ENCODE data around the gene CROT.
"Not testable (repeated sequence)": the region's sequence is repeated elsewhere in the genome, so short reads cannot be mapped to it uniquely, and the experiment has no call there.

CROT gene

GRCh38 chr7:87345166-87345927 is at the start of gene CROT:
Gene CROT, plus strand, starts transcription at chr7:87345664. Its CDS starts 3,405 bp downstream, at chr7:87349069.
- peak; percentile 76 to 87 for DNase-seq (ENCODE audit: low read depth in 2 of 2)

GRCh38 chr7:87300756-87301155 is 44.7 kb upstream of the CROT start:
- DNase-seq (ENCODE audit: low read depth in 2 of 2), result no peak

DNA sequence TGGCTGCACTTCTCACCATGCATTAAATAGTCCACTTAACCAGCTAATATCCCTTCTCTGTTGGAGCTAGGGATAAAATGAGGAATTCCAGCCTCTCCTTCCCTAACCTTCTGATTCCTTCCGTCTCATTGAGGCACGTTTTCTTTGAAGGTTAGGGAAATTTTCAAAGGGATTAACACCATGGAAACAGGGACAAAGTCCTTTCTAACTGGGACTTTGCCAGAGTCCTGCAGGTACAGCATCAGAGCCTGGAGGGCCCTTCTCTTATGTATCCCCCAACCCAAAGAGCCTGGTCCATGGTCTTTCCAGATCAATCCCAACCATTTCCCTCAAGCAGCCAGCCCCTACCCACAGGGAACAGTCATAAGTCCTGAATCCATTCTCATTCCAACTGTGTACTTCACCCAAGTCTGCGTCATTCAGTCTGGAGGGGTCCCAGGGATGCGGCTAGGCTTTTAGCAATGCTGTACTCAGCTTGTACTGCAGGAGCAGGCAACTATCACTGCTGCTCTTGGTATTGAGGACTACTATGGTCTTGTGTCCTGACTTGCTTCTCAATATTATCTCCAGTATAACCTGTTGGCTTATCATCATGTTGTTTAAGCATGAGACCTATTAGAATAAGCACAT is 34.6 kb upstream of the CROT start:
- DNase-seq (ENCODE audit: low read depth in 2 of 2), result no peak

GRCh38 chr7:87312215-87312865 is 33.1 kb upstream of the CROT start:
- DNase-seq (ENCODE audit: low read depth in 2 of 2), result peak; percentile 20 to 27

DNA sequence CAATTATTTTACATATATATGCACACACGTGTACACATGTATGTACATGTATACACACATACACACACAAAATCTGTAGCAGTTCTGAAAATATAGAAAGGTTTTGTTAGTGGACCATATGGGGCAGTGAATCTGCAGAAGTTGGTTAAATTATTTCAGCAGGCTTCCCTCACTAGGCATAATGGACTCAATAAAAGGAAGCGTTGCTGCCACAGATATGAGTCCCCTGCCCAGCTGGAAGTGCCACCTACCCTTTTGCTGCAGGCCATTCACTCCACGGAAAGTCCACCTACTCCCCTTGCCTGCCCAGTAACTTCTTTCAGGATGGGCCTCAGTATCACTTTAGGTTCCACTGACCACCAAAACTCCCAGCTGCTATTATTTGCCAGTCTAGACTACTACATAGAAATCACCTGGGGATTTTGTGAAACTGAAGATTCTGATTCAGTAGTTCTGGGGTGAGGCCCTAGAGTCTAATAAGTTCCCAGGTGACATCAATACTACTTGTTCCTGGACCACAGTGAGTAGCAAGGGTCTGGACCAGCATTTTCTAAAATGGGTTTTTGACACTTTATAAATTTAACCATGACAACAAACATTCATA is 29.3 kb upstream of the CROT start:
- DNase-seq (ENCODE audit: low read depth in 2 of 2), result no peak

GRCh38 chr7:87316846-87317552 is 28.5 kb upstream of the CROT start:
- no peak for DNase-seq (ENCODE audit: low read depth in 2 of 2)

GRCh38 chr7:87317691-87318245 is 27.7 kb upstream of the CROT start:
- no peak for DNase-seq (ENCODE audit: low read depth in 2 of 2)

DNA sequence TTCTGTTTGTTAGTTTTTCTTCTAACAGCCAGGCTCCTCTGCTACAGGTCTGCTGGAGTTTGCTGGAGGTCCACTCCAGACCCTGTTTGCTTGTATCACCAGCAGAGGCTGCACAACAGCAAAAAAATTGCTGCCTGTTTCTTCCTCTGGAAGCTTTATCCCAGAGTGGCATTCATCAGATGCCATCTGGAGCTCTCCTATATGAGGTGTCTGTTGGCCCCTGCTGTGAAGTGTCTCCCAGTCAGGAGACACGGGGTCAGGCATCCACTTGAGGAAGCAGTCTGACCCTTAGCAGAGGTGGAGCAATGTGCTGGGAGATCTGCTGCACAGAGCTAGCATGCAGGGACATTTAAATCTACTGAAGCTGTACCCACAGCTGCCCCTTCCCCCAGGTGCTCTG is 26.7 kb upstream of the CROT start:
- DNase-seq (ENCODE audit: low read depth in 2 of 2), result no peak

DNA sequence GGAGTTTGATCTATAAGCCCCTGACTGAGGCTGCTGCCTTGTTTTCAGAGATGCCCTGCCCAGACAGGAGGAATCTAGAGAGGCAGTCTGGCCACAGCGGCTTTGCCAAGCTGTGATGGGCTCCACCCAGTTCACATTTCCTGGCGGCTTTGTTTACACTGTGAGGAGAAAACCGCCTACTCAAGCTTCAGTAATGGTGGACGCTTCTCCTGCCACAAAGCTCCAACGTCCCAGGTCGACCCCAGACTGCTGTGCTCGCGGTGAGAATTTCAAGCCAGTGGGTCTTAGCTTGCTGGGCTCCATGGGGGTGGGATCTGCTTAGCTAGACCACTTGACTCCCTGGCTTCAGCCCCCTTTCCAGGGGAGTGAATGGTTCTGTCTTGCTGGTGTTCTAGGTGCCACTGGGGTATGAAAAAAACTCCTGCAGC is 26.3 kb upstream of the CROT start:
- not testable (repeated sequence) for DNase-seq (ENCODE audit: low read depth in 2 of 2)

GRCh38 chr7:87322912-87323311 is 22.6 kb upstream of the CROT start:
- DNase-seq (ENCODE audit: low read depth in 2 of 2), result no peak

GRCh38 chr7:87325576-87326370 is 19.7 kb upstream of the CROT start:
- no peak for DNase-seq (ENCODE audit: low read depth in 2 of 2)

- no peak for DNase-seq (ENCODE audit: low read depth in 2 of 2)
Measured at GRCh38 chr7:87328281-87328680, 17.2 kb upstream of the CROT start.

GRCh38 chr7:87330316-87330715 is 15.1 kb upstream of the CROT start:
- no peak for DNase-seq (ENCODE audit: low read depth in 2 of 2)

DNA sequence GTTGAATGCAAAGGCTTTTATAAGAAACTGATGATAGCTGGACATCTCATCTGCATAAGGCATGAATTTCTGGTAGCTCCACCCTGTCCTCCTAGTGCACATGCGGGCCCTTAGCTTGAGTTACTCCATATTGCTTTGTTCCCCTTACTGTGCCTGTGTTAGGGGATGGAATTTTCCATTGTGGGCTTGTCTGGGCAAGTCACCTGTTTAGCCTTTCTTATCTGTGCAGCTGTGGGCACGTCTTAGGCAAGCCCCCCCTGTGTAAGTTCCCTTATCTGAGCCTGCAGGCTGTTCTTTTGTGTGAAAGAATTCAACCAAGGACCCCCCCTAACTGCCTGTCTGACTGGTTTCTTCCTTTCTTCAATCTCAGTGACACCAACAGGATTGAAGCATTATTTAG is 14.5 kb upstream of the CROT start:
- DNase-seq (ENCODE audit: low read depth in 2 of 2), result no peak

GRCh38 chr7:87331687-87332252 is 13.7 kb upstream of the CROT start:
- no peak for DNase-seq (ENCODE audit: low read depth in 2 of 2)

GRCh38 chr7:87332321-87332720 is 13.1 kb upstream of the CROT start:
- DNase-seq (ENCODE audit: low read depth in 2 of 2), result no peak

DNA sequence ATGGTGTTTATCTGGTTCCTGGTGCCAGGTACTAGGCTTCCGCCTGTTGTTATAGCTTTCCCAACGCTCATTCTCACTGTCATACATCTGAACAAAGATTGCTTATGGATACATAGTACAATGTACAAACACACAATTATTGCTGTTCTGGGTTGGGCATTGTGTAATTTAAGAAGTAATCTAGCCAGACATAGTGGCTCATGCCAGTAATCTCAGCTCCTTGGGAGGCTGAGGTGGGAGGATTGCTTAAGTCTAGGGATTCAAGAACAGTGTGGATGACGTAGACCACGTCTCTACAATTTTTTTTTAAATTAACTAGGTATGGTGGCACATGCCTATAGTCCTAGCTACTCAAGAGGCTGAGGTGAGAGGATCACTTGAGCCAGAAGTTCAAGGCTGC is 9.3 kb upstream of the CROT start:
- DNase-seq (ENCODE audit: low read depth in 2 of 2), result no peak

DNA sequence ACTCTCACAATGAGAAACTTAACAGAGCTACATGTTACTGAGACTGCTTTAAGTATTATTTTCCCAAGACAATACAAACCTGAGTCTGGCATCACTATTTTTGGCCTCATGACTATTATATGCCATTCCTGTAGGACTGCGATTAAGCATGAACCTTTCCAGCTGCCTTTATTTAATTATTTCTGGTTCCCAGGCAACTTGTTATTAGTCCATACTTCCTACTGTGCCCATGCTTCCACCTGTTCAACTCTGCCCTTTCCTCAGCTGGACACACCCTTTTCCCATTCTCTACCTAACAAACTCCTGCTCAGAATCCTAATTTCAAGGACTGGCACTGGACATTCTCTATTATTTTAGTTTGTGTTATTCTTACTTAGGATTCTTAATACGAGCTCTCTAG is 8.1 kb upstream of the CROT start:
- no peak for DNase-seq (ENCODE audit: low read depth in 2 of 2)

DNA sequence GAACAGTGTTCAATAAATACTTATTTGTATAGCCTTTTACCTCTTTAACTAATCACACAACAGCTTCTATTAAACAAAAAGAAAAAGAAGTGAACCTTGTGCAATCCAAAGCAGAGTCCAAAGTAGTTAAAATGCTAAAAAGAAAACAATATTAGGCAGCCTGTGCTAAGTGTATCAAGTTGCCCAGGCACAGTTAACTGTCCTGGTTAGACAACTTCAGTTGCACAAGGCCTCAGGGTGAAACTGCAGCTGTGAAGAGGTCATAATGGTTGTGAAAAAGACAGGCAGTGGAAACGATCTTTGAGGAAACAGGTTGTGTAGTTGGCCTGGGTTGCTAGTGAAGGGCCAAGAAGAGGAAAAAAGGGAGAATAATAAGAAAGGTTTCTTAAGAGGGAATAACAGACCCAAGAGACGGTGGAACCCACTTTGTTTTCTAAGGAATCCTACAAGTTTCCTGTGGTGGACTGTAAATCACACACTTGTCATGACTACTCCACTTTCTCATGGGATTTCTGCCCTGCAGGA is 6.0 kb upstream of the CROT start:
- no peak for DNase-seq (ENCODE audit: low read depth in 2 of 2)

- DNase-seq (ENCODE audit: low read depth in 2 of 2), result no peak
Measured at GRCh38 chr7:87341441-87341840, 4.0 kb upstream of the CROT start.

Data from stimulated activated CD4-positive, alpha-beta T cell treated with anti-CD3 and anti-CD28 coated beads, Interleukin-1b, Interleukin-23, amount 100 ng/mL, for 1 hour (primary cell).